SJCRH30 (cell line): ENCODE measurements around the gene FHAD1. TPM values are rescaled to one million over a fixed set of nuclear protein-coding genes. Genes with fewer than 3 reads are reported as not detected.

Experiments used
- DNase-seq, 2 experiments: peaks; one replicate each; pipeline ENCODE4 v3.0.0-alpha.2; 2015 to 2020
- H3K27ac ChIP-seq: fragments of 250-450 bp; sonication (Bioruptor Pico); 2 replicates; pipeline ENCODE4 v1.5.1; 2020; ENCODE audit warnings: mild to moderate bottlenecking, moderate library complexity
- H3K27me3 ChIP-seq: fragments of 250-450 bp; sonication (Bioruptor Pico); 2 replicates; pipeline ENCODE4 v1.5.1; 2020; ENCODE audit warnings: mild to moderate bottlenecking, moderate library complexity
- H3K36me3 ChIP-seq: fragments of 250-450 bp; sonication (Bioruptor Pico); 2 replicates; pipeline ENCODE4 v1.5.1; 2020; ENCODE audit warnings: mild to moderate bottlenecking, moderate library complexity
- H3K4me1 ChIP-seq: fragments of 250-450 bp; sonication (Bioruptor Pico); 2 replicates; pipeline ENCODE4 v1.5.1; 2020; ENCODE audit warnings: mild to moderate bottlenecking, moderate library complexity
- H3K4me3 ChIP-seq: fragments of 250-450 bp; sonication (Bioruptor Pico); 2 replicates; pipeline ENCODE4 v1.5.1; 2020; ENCODE audit warnings: mild to moderate bottlenecking, moderate library complexity
- H3K9me3 ChIP-seq: fragments of 250-450 bp; sonication (Bioruptor Pico); replicated peaks from 2 replicates; pipeline ENCODE4 v1.5.1; 2020; ENCODE audit warnings: mild to moderate bottlenecking, moderate library complexity
- total RNA-seq: library from RNA; depleted of rRNA; stranded (reverse); fragments of >200 nt; shearing (Covaris generic); gene quantifications from 2 replicates; pipeline ENCODE4 v1.2.3, GENCODE V29; 2014; rRNA removed

Gene FHAD1
- total RNA-seq, 1 experiment from 2014 or later: 1.7 TPM

GRCh38 chr1:15444468-15445389, 197.7 kb downstream of the FHAD1 start:
- Histone ChIP-seq H3K9me3 (no peaks in the 10 kb centered on the region), H3K4me3 (no peak overlapping the region), H3K27me3 (no peaks in the 10 kb centered on the region), H3K4me1 (peaks cover 12% of the 10 kb centered on the region), H3K27ac (no peak overlapping the region), H3K36me3 (no peaks in the 10 kb centered on the region)
- DNase-seq: peak; percentile 61 to 72

GRCh38 chr1:15445390-15446122, 198.5 kb downstream of the FHAD1 start:
- H3K36me3 ChIP-seq: no peaks in the 10 kb centered on the region

GRCh38 chr1:15446212-15446611, 199.2 kb downstream of the FHAD1 start:
- H3K4me1 ChIP-seq: peaks cover 12% of the 10 kb centered on the region
- DNase-seq: no peak
- H3K9me3 ChIP-seq: no peaks in the 10 kb centered on the region
- H3K36me3 ChIP-seq: no peaks in the 10 kb centered on the region
- no peaks in the 10 kb centered on the region for H3K27me3 ChIP-seq
- no peak overlapping the region for H3K4me3 ChIP-seq
- H3K27ac ChIP-seq: no peak overlapping the region

More at GRCh38 chr1:15445390-15446122, 198.5 kb downstream of the FHAD1 start:
- H3K4me3 ChIP-seq: no peak overlapping the region
- no peak for DNase-seq
- peaks cover 12% of the 10 kb centered on the region for H3K4me1 ChIP-seq
- no peaks in the 10 kb centered on the region for H3K9me3 ChIP-seq
- no peak overlapping the region for H3K27ac ChIP-seq
- no peaks in the 10 kb centered on the region for H3K27me3 ChIP-seq

Other genes with a start within 250 kb of the FHAD1 start
- gene TMEM51, start 93.5 kb upstream of the FHAD1 start, total RNA-seq: 20.6 and 21.4 TPM in 2 replicates
- gene EFHD2, start 162.7 kb downstream of the FHAD1 start, total RNA-seq: 203 and 208 TPM in 2 replicates
- 0.12 and 0.28 TPM in 2 replicates for gene CTRC, start 191.2 kb downstream of the FHAD1 start, total RNA-seq
- 0.55 TPM in 1 of 2 replicates, not detected in the other for gene CELA2A, start 209.5 kb downstream of the FHAD1 start, total RNA-seq
- 18.3 and 24.2 TPM in 2 replicates for gene CELA2B, start 228.9 kb downstream of the FHAD1 start, total RNA-seq